NCI-H446 (cell line): Measurements from ENCODE around the gene PPIG.
A peak's percentile ranks its signal among the peaks of the same experiment; 100 is the strongest.
"Not testable (repeated sequence)": the region's sequence is repeated elsewhere in the genome, so short reads cannot be mapped to it uniquely, and the experiment has no call there.

ENCODE experiments used
- DNase-seq, 2 experiments: peaks; one replicate each; lab custom pipeline; 2025; lab: John Stamatoyannopoulos, UW

The PPIG gene

GRCh38 chr2:169584005-169584877 is at the start of gene PPIG:
PPIG (plus strand) TSS chr2:169584351; CDS start chr2:169604042, 19,691 bp downstream.
- peak; percentile 85 to 86 for DNase-seq

- DNase-seq: not testable (repeated sequence)
Measured at GRCh38 chr2:169539460-169539859, 44.7 kb upstream of the PPIG start.

GRCh38 chr2:169540146-169540545 is 44.0 kb upstream of the PPIG start:
- no peak for DNase-seq

- no peak for DNase-seq
Measured at GRCh38 chr2:169542433-169542832, 41.7 kb upstream of the PPIG start.

- DNase-seq: no peak
Measured at GRCh38 chr2:169546756-169547155, 37.4 kb upstream of the PPIG start.

GRCh38 chr2:169561364-169561763 is 22.8 kb upstream of the PPIG start:
- no peak for DNase-seq

GRCh38 chr2:169562084-169562483 is 22.1 kb upstream of the PPIG start:
- not testable (repeated sequence) for DNase-seq

- no peak for DNase-seq
Measured at GRCh38 chr2:169562519-169562918, 21.6 kb upstream of the PPIG start.

- no peak for DNase-seq
Measured at GRCh38 chr2:169565686-169566085, 18.5 kb upstream of the PPIG start.

GRCh38 chr2:169569948-169570347 is 14.2 kb upstream of the PPIG start:
- DNase-seq: no peak

- DNase-seq: not testable (repeated sequence)
Measured at GRCh38 chr2:169570752-169571151, 13.4 kb upstream of the PPIG start.

- DNase-seq: no peak
Measured at GRCh38 chr2:169571571-169571970, 12.6 kb upstream of the PPIG start.

- no peak for DNase-seq
Measured at GRCh38 chr2:169572189-169572588, 12.0 kb upstream of the PPIG start.

- DNase-seq: no peak
Measured at GRCh38 chr2:169572821-169573159, 11.4 kb upstream of the PPIG start.

GRCh38 chr2:169573160-169573973 is 10.8 kb upstream of the PPIG start, which contains the start of gene FASTKD1:
FASTKD1 (minus strand) TSS chr2:169573865; CDS start chr2:169572029, 1,836 bp downstream.
- DNase-seq: peak; percentile 90 to 92

GRCh38 chr2:169573974-169574299 is 10.2 kb upstream of the PPIG start:
- DNase-seq: no peak

GRCh38 chr2:169574539-169574938 is 9.6 kb upstream of the PPIG start:
- not testable (repeated sequence) for DNase-seq

- DNase-seq: not testable (repeated sequence)
Measured at GRCh38 chr2:169575264-169575663, 8.9 kb upstream of the PPIG start.

- DNase-seq: no peak
Measured at GRCh38 chr2:169579044-169579443, 5.1 kb upstream of the PPIG start.

GRCh38 chr2:169582552-169583266 is 1.4 kb upstream of the PPIG start:
- not testable (repeated sequence) for DNase-seq

GRCh38 chr2:169583518-169583917 is 633 bp upstream of the PPIG start:
- no peak for DNase-seq

GRCh38 chr2:169585673-169586072 is 1.5 kb downstream of the PPIG start:
- no peak for DNase-seq
